GM12878 (cell line): ENCODE measurements around the gene TMEM72. TPM values are rescaled to one million over a fixed set of nuclear protein-coding genes. Genes with fewer than 3 reads are reported as not detected.

Source experiments
- ATAC-seq: fragments of 200-7000 bp; cut with Tn5 transposase; 3 replicates; pipeline ENCODE4 v1.9.1; 2020; ENCODE audit warnings: mild to moderate bottlenecking, moderate library complexity
- BruUV-seq: library from RNA; stranded (reverse); fragments of 400-500 nt; replicated peaks from 2 replicates; lab custom pipeline; 2021; lab: Mats Ljungman, UMichigan
- CTCF ChIA-PET: fragments of 300-600 bp; sonication (Branson Sonifier 250); formaldehyde crosslinking; extraction: SDS; loops from one replicate; lab custom pipeline; 2021; ENCODE audit warnings: inconsistent platforms; lab: Yijun Ruan, JAX
- POLR2A ChIA-PET: fragments of 350-600 bp; formaldehyde crosslinking; extraction: SDS; loops from one replicate; lab custom pipeline; 2021; ENCODE audit warnings: inconsistent platforms; lab: Charles Lee
- RAD21 ChIA-PET: fragments of 300-600 bp; sonication (Branson Sonifier 250); formaldehyde crosslinking; loops from one replicate; lab custom pipeline; 2023; ENCODE audit warnings: antibody characterized with exemption; ENCODE audit not compliant: unreplicated experiment; lab: Charles Lee
- SMC1A ChIA-PET: fragments of 300-600 bp; sonication (Branson Sonifier 250); formaldehyde crosslinking; loops from one replicate; lab custom pipeline; 2023; ENCODE audit not compliant: unreplicated experiment, uncharacterized antibody; lab: Charles Lee
- DNase-seq: peaks from one replicate; pipeline ENCODE4 v3.0.0-alpha.2; 2011; ENCODE audit warnings: low read depth, low spot score
- FAIRE-seq: peaks from 3 replicates; lab custom pipeline; 2011; peaks lifted over from hg19 to GRCh38; lab: Jason Lieb, UNC
- H2AFZ ChIP-seq: 2 replicates; pipeline ENCODE4 v1.6.0; 2011; ENCODE audit warnings: low read depth, low read length, control low read depth; ENCODE audit not compliant: control insufficient read depth
- H3K27ac ChIP-seq: 2 replicates; pipeline ENCODE4 v1.5.1; 2011; ENCODE audit warnings: control low read depth; ENCODE audit not compliant: control insufficient read depth, insufficient read depth
- H3K27me3 ChIP-seq, 2 experiments: replicated peaks in 1 of 2; 2 replicates each; pipeline versions ENCODE4 v1.6.0 to v1.6.1; 2011; ENCODE audit warnings: low read length in 1 of 2; ENCODE audit not compliant: control insufficient read depth in 2 of 2, insufficient read depth in 2 of 2
- H3K36me3 ChIP-seq, 2 experiments: 2 replicates each; pipeline ENCODE4 v1.5.1; 2011; ENCODE audit warnings: low read length in 1 of 2; ENCODE audit not compliant: control insufficient read depth in 2 of 2, insufficient read depth in 2 of 2
- H3K4me1 ChIP-seq: 2 replicates; pipeline ENCODE4 v1.6.1; 2011; ENCODE audit warnings: mild to moderate bottlenecking, low read length, moderate library complexity, mixed read lengths; ENCODE audit not compliant: control insufficient read depth, insufficient read depth
- H3K4me2 ChIP-seq: 2 replicates; pipeline ENCODE4 v1.6.0; 2011; ENCODE audit warnings: control low read depth; ENCODE audit not compliant: control insufficient read depth, insufficient read depth
- H3K4me3 ChIP-seq: fragments of 200-600 bp; sonication (generic); 2 replicates; pipeline ENCODE4 v1.5.1; 2016
- H3K79me2 ChIP-seq: 2 replicates; pipeline ENCODE4 v1.6.0; 2011; ENCODE audit warnings: low read length; ENCODE audit not compliant: control insufficient read depth, insufficient read depth
- H3K9ac ChIP-seq: 2 replicates; pipeline ENCODE4 v1.8.0; 2011; ENCODE audit warnings: low read length, control low read depth, mixed read lengths; ENCODE audit not compliant: control insufficient read depth, insufficient read depth
- H3K9me3 ChIP-seq: replicated peaks from 3 replicates; pipeline ENCODE4 v1.5.1; 2011; ENCODE audit warnings: mild to moderate bottlenecking, low read length; ENCODE audit not compliant: control insufficient read depth, insufficient read depth
- H4K20me1 ChIP-seq: 2 replicates; pipeline ENCODE4 v1.6.0; 2011; ENCODE audit not compliant: control insufficient read depth, insufficient read depth
- PRDM15 ChIP-seq: fragments of 450-650 bp; formaldehyde crosslinking; IDR thresholded peaks from 2 replicates; pipeline ENCODE4 v1.4.0; 2020; ENCODE audit warnings: mild to moderate bottlenecking, moderate library complexity
- SREBF1 ChIP-seq: IDR thresholded peaks from 2 replicates; pipeline ENCODE4 v1.6.1; 2012; ENCODE audit warnings: mild to moderate bottlenecking, low read length
- USF1 ChIP-seq: IDR thresholded peaks from 2 replicates; pipeline ENCODE4 v1.6.1; 2011; ENCODE audit warnings: borderline replicate concordance, low read depth, mild to moderate bottlenecking, moderate library complexity, mixed read lengths, low read length; ENCODE audit not compliant: insufficient read depth; ENCODE audit errors: extremely low read length
- USF2 ChIP-seq: IDR thresholded peaks from 2 replicates; pipeline ENCODE4 v1.6.1; 2011; ENCODE audit warnings: low read depth, low read length, improper control_type of control experiment, borderline replicate concordance
- YBX1 ChIP-seq: fragments of 450-650 bp; IDR thresholded peaks from 2 replicates; pipeline ENCODE4 v1.6.1; 2016; ENCODE audit warnings: antibody characterized with exemption
- WGBS: methylation state at CpG from one replicate; pipeline ENCODE4 v1.1.6; 2016; ENCODE audit warnings: low lambda C conversion rate; ENCODE audit not compliant: insufficient replicate concordance, insufficient coverage; ENCODE audit errors: missing lambda C conversion rate; 5-methylcytosine and 5-hydroxymethylcytosine counted together
- in situ Hi-C: fragments of 300-500 bp; cut with MboI; formaldehyde crosslinking; loops from 9 replicates; pipeline ENCODE4 v1.14.3; 2018; ENCODE audit warnings: mixed read lengths
- intact Hi-C: fragments of 100-400 bp; cut with micrococcal nuclease; formaldehyde crosslinking; loops from one replicate; pipeline ENCODE4 v1.14.2; 2022; ENCODE audit not compliant: unreplicated experiment
- polyA plus RNA-seq, 11 experiments: library from polyadenylated mRNA; depleted of rRNA in 4 of 11; unstranded in 6 of 11; stranded (reverse) in 5 of 11; fragments of >200 nt; fragmentation: Nextera tagmentation in 4 of 11; fragmentation: Illumina TruSeq in 1 of 11; extraction: Ambion mirVana in 4 of 11; extraction: Trizol in 1 of 11; gene quantifications; 1 replicate in 1 of 11; 2 replicates in 10 of 11; pipeline versions ENCODE4 v1.2.1 to v1.2.3, GENCODE V29; 2011 to 2016; ENCODE audit warnings: inconsistent platforms in 2 of 11, missing spikeins in 2 of 11, low read depth in 1 of 11
- total RNA-seq, 4 experiments: library from RNA; depleted of rRNA in 3 of 4; stranded (reverse); fragments of >200 nt in 3 of 4; fragmentation: Illumina TruSeq in 1 of 4; extraction: Trizol in 1 of 4; gene quantifications; 2 replicates each; pipeline versions ENCODE4 v1.2.1 to v1.2.3, GENCODE V29; 2013 to 2021
- TF ChIP-seq, protein P1 (sequence below): IDR thresholded peaks from 2 replicates; pipeline ENCODE4 v1.6.1; 2012; ENCODE audit warnings: low read depth, low read length, improper control_type of control experiment

Gene TMEM72
- total and polyA plus RNA-seq, 10 of the 15 experiments (the other 5 are each of a cell fraction or from before 2014, with no cell fraction given): 0.12 TPM; not detected in 9

DNA sequence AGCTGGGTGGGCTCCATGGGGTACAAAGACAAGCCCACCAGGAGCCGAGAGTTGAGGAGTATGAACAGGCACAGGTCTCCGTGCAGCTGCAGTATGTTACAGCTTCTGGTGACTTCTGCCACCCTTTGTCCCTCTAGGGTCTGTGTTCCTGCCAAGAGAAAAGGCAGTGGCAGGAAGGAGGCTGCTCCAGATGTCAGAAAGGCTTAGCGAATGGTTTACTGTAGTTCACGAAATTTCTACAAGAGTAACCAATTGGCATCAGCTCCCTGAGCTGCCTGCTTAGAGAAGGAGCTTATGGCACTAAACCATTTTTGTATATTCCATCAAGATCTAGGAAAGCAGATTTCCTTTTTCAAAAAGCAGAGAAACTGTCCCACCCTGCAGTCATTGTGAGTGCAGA is 48.2 kb upstream of the TMEM72 start:
- H3K4me1 ChIP-seq: peaks cover 8% of the 10 kb centered on the region; the same call in 1 of the 2 replicates
- ChIA-PET CTCF (interaction anchor here (0.7 to 0.8 kb wide), 3 partner anchors 23 to 1190 kb away, joined by 3 read pairs; no protein-coding TSS in a partner anchor), SMC1A (interaction anchor here (0.6 kb wide), 1 partner anchor 984 kb away, joined by 3 read pairs; no protein-coding TSS in a partner anchor)
- in situ Hi-C loops (loop anchor here (5.0 to 25.0 kb wide), 2 partner anchors 476 to 1191 kb away; partner anchors contain the start of gene CXCL12), intact Hi-C loops (no loop called here)
- no peaks in the 10 kb centered on the region for H4K20me1 ChIP-seq
- H3K4me3 ChIP-seq: no peak overlapping the region
- H3K4me2 ChIP-seq: no peak overlapping the region
- no peaks in the 10 kb centered on the region for H3K9me3 ChIP-seq
- TF ChIP-seq USF1 (no peak), YBX1 (no peak), SREBF1 (no peak), USF2 (no peak), PRDM15 (CRISPR knock-in tag) (no peak)
- TF ChIP-seq, protein P1, sequence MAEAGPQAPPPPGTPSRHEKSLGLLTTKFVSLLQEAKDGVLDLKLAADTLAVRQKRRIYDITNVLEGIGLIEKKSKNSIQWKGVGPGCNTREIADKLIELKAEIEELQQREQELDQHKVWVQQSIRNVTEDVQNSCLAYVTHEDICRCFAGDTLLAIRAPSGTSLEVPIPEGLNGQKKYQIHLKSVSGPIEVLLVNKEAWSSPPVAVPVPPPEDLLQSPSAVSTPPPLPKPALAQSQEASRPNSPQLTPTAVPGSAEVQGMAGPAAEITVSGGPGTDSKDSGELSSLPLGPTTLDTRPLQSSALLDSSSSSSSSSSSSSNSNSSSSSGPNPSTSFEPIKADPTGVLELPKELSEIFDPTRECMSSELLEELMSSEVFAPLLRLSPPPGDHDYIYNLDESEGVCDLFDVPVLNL: no peak
- TF ChIP-seq, all 136 proteins: peak for 0
- H3K79me2 ChIP-seq: no peaks in the 10 kb centered on the region
- no peaks in the 10 kb centered on the region for H3K36me3 ChIP-seq
- no peak overlapping the region for H3K27ac ChIP-seq
- DNase-seq (no peak), FAIRE-seq (no peak), ATAC-seq (no peak)
- POLR2A ChIA-PET: no interaction called here
- 33% methylated on average over 4 of the region's 4 CpGs for WGBS
- RAD21 ChIA-PET: no interaction called here
- peaks cover 2% of the 10 kb centered on the region in 2 experiments; a peak in 3 of 4 replicates for H3K27me3 ChIP-seq
- BruUV-seq: no TSS peak
- no peak overlapping the region for H2AFZ ChIP-seq
- H3K9ac ChIP-seq: no peak overlapping the region
